Activated CD4-positive, alpha-beta T cell treated with anti-CD3 and anti-CD28 coated beads for 36 hours (primary cell): Measurements from ENCODE around the gene DONSON. TPM values are rescaled to one million over a fixed set of nuclear protein-coding genes. Genes with fewer than 3 reads are reported as not detected.
A peak's percentile ranks its signal among the peaks of the same experiment; 100 is the strongest.

Experiments
- ATAC-seq: fragments of 200-7000 bp; cut with Tn5 transposase; one replicate; pipeline ENCODE4 v1.10.0; 2021; ENCODE audit warnings: mild to moderate bottlenecking, moderate library complexity
- CTCF ChIA-PET: fragments of 350-600 bp; sonication (Branson Sonifier 250); formaldehyde crosslinking; loops from one replicate; lab custom pipeline; 2021; ENCODE audit warnings: antibody characterized with exemption; lab: Charles Lee
- POLR2A ChIA-PET: fragments of 350-600 bp; sonication (Branson Sonifier 250); formaldehyde crosslinking; loops from one replicate; lab custom pipeline; 2021; ENCODE audit warnings: antibody characterized with exemption, inconsistent platforms; lab: Charles Lee
- DNase-seq: peaks from one replicate; pipeline ENCODE4 v3.0.0-alpha.2; 2020
- H3K27ac Mint-ChIP-seq: one replicate; pipeline ENCODE4 v1.8.0; 2021; ENCODE audit warnings: mixed read lengths
- H3K27me3 Mint-ChIP-seq: one replicate; pipeline ENCODE4 v1.8.0; 2021; ENCODE audit warnings: mixed read lengths
- H3K36me3 Mint-ChIP-seq: one replicate; pipeline ENCODE4 v1.8.0; 2021; ENCODE audit warnings: low read depth, mixed read lengths
- H3K4me1 Mint-ChIP-seq: one replicate; pipeline ENCODE4 v1.8.0; 2021; ENCODE audit warnings: mixed read lengths
- H3K4me3 Mint-ChIP-seq: one replicate; pipeline ENCODE4 v1.8.0; 2021; ENCODE audit warnings: mild to moderate bottlenecking, moderate library complexity, mixed read lengths
- H3K9me3 Mint-ChIP-seq: one replicate; pipeline ENCODE4 v1.8.0; 2021; ENCODE audit warnings: low read depth, mixed read lengths
- intact Hi-C, 2 experiments: fragments of 100-400 bp; cut with DNase I in 1 of 2; cut with micrococcal nuclease in 1 of 2; formaldehyde crosslinking; loops; one replicate each; pipeline versions ENCODE4 v1.14.2 to v1.15.1; 2022 to 2024; cut with DNase I, micrococcal nuclease
- total RNA-seq, 2 experiments: library from RNA; stranded (reverse); gene quantifications; one replicate each; pipeline ENCODE4 v1.2.3, GENCODE V29; 2021

Gene DONSON
- total RNA-seq, 2 experiments from 2014 or later: 39.5 to 41.8 TPM

DNA sequence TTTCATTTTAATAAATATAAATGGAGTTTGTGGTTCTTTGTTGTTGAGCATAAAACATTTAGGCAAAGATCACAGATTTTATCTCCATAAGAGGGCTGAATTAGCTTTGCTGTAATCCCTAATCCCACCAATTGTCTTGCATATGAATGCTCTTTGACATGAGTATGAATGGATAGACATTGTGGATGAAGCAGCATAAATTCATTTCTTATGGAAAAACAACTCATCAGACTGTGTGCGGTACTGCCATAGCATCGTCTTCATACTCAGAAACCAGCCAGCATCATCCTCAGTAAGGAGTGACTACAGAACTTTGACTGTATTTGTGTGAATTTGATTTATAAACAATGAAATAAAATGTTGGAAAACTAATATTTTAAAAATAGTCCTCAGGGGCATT lies 26.1 kb downstream of the DONSON start:
- Mint-ChIP-seq H3K4me3 (no peak overlapping the region), H3K27ac (no peak overlapping the region), H3K36me3 (peaks cover 45% of the 10 kb centered on the region), H3K4me1 (peaks cover 51% of the 10 kb centered on the region), H3K27me3 (no peaks in the 10 kb centered on the region), H3K9me3 (no peaks in the 10 kb centered on the region)
- no peak for DNase-seq
- POLR2A ChIA-PET: no interaction called here
- no peak for ATAC-seq
- intact Hi-C loops: no loop called here
- CTCF ChIA-PET: interaction anchor here (1.4 kb wide), 1 partner anchor 10 kb away, joined by 4 read pairs; no protein-coding TSS in a partner anchor

DNA sequence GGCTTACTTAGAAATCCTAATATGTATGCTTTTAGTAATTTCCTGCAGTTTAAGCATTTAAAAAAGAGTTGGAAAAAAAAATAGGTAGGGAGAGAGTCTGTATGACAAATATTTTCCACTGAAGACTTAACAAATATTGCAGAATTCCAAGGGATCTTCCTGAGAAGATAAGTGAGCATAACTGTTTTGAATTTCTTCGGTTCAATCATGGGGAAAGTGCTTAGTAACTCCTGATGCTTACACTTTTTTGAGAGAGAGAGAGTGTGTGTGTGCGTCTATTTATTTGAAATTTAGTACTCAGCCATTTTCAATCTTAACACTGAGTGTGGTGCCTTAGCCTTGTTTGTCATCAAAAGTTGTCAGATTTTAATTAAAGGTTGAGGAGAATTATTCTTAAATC lies 27.1 kb downstream of the DONSON start:
- intact Hi-C loops: no loop called here
- no peak overlapping the region for H3K4me3 Mint-ChIP-seq
- CTCF ChIA-PET: interaction anchor here (1.3 to 1.4 kb wide), 2 partner anchors 11 to 13 kb away, joined by 3 to 4 read pairs; no protein-coding TSS in a partner anchor
- peak overlapping the region; percentile 61 for H3K27ac Mint-ChIP-seq
- H3K36me3 Mint-ChIP-seq: peaks cover 55% of the 10 kb centered on the region
- DNase-seq (no peak), ATAC-seq (no peak)
- H3K4me1 Mint-ChIP-seq: peaks cover 55% of the 10 kb centered on the region
- POLR2A ChIA-PET: no interaction called here
- H3K27me3 Mint-ChIP-seq: no peaks in the 10 kb centered on the region
- no peaks in the 10 kb centered on the region for H3K9me3 Mint-ChIP-seq

DNA sequence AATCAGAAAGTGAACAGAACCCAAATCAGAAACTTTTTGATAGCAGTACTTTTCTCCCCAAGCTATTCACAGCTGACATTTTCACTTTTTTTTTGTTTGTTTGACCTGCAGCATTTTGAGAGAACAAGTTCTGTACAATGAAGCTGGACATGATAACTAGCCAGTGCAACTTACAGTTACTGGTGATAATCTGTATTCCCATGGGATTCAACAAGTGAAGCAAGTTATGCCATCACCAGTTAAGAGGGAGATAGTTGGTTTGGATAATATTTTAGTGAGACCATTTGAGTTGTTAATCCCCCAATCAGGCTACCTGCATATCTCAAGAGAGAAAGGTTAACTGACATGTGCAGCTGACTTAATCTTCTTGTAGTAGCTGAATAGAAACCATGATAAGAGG lies 27.5 kb downstream of the DONSON start:
- peaks cover 58% of the 10 kb centered on the region for H3K36me3 Mint-ChIP-seq
- H3K27ac Mint-ChIP-seq: peak overlapping the region; percentile 61
- ATAC-seq (no peak), DNase-seq (no peak)
- no peaks in the 10 kb centered on the region for H3K9me3 Mint-ChIP-seq
- CTCF ChIA-PET: interaction anchor here (1.3 to 1.4 kb wide), 2 partner anchors 11 to 13 kb away, joined by 3 to 4 read pairs; no protein-coding TSS in a partner anchor
- H3K27me3 Mint-ChIP-seq: no peaks in the 10 kb centered on the region
- no peak overlapping the region for H3K4me3 Mint-ChIP-seq
- intact Hi-C loops: no loop called here
- peaks cover 55% of the 10 kb centered on the region for H3K4me1 Mint-ChIP-seq
- POLR2A ChIA-PET: no interaction called here

DNA sequence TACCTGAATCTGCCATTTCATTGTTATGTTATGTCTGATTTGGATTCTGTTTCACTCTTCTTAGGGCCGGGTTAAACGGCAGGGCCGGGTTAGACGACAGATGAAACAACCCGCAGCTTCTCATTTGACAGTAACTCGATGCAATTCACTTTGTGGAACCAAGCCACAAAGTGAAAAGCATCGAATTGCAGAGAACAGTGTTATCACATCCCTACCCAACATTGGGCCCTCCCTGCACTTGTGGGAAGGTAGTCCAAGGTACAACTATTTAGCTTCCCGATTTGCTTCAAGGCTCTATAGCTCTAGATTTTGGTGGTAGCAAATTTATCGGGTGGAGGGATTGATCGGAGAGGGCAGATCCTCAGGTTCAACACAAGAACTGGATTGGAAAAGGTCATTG lies 28.7 kb downstream of the DONSON start:
- H3K27ac Mint-ChIP-seq: no peak overlapping the region
- H3K4me3 Mint-ChIP-seq: no peak overlapping the region
- peaks cover 61% of the 10 kb centered on the region for H3K4me1 Mint-ChIP-seq
- no peaks in the 10 kb centered on the region for H3K27me3 Mint-ChIP-seq
- POLR2A ChIA-PET: no interaction called here
- CTCF ChIA-PET: interaction anchor here (0.8 kb wide), 1 partner anchor 17 kb away, joined by 3 read pairs; the partner anchor contains the start of gene SON
- peaks cover 67% of the 10 kb centered on the region for H3K36me3 Mint-ChIP-seq
- DNase-seq (no peak), ATAC-seq (no peak)
- no peaks in the 10 kb centered on the region for H3K9me3 Mint-ChIP-seq
- intact Hi-C loops: no loop called here

DNA sequence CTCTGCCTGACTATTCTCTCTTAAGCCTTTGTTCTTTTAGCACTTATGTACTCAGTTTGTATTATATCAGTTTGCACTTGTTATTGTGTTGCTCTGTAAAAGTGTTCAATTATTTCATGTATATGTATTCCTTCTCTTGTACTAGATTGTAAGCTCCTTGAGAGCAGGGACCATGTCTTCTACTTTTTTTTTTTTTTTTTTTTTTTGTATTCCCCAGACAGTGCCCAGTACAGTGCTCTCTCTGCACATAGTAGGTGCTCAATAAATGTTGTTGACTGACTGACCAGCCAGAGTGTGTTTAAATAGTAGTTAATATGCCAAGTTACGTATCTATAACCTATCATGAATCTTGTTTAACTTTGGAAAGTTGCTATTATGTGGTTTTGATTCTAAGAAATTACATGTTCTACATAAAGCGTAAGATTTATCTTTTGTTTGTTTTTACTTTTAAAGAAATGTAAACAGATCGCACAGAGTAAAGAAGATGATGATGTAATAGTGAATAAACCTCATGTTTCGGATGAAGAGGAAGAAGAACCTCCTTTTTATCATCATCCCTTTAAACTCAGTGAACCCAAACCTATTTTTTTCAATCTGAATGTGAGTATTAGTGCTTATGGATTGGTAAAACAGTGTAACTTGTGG lies 29.6 kb downstream of the DONSON start:
- H3K36me3 Mint-ChIP-seq: peaks cover 76% of the 10 kb centered on the region
- H3K27me3 Mint-ChIP-seq: no peaks in the 10 kb centered on the region
- ChIA-PET POLR2A (interaction anchor here (0.6 kb wide), 1 partner anchor 80 kb away, joined by 3 read pairs; no protein-coding TSS in a partner anchor), CTCF (interaction anchor here (0.6 to 2.0 kb wide), 4 partner anchors 9 to 29 kb away, joined by 3 to 6 read pairs (median 4); partner anchors contain the start of genes DONSON, GART and SON)
- H3K4me1 Mint-ChIP-seq: peaks cover 68% of the 10 kb centered on the region
- ATAC-seq (no peak), DNase-seq (no peak)
- intact Hi-C loops: no loop called here
- H3K9me3 Mint-ChIP-seq: no peaks in the 10 kb centered on the region
- H3K27ac Mint-ChIP-seq: peak overlapping the region; percentile 17
- H3K4me3 Mint-ChIP-seq: no peak overlapping the region

DNA sequence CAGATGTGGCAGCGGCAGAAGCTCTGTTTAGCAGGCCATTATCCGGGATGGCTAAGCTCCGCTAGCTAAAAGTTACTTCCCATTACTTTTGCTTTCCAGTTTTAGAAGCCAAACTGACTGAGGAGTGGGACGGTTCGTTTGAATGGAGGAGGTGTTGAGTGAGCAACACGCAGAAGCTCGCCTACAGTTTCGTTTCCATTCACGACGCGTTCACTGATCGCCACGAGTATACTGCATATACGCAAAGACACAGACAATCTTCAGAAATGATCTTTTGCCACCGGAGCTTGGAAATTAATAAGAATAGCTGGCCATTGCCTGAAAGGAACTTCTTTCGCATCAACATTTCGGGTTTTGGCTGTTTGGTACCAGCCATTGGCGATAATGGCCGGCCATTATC lies 31.0 kb downstream of the DONSON start:
- no peak overlapping the region for H3K4me3 Mint-ChIP-seq
- POLR2A ChIA-PET: interaction anchor here (0.6 to 1.4 kb wide), 4 partner anchors 9 to 105 kb away, joined by 3 to 6 read pairs (median 4); partner anchors contain the start of gene SON
- intact Hi-C loops: no loop called here
- no peak overlapping the region for H3K27ac Mint-ChIP-seq
- peaks cover 83% of the 10 kb centered on the region for H3K36me3 Mint-ChIP-seq
- H3K9me3 Mint-ChIP-seq: no peaks in the 10 kb centered on the region
- no peak for ATAC-seq
- CTCF ChIA-PET: interaction anchor here (1.1 to 2.0 kb wide), 5 partner anchors 8 to 49 kb away, joined by 3 to 16 read pairs (median 5); partner anchors contain the start of gene DONSON
- peaks cover 70% of the 10 kb centered on the region for H3K4me1 Mint-ChIP-seq
- no peak for DNase-seq
- no peaks in the 10 kb centered on the region for H3K27me3 Mint-ChIP-seq

DNA sequence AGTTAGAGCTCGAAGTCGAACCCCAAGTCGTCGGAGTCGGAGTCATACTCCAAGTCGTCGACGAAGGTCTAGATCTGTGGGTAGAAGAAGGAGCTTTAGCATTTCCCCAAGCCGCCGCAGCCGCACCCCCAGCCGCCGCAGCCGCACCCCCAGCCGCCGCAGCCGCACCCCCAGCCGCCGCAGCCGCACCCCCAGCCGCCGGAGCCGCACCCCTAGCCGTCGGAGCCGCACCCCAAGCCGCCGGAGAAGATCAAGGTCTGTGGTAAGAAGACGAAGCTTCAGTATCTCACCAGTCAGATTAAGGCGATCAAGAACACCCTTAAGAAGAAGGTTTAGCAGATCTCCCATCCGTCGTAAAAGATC lies 33.5 kb downstream of the DONSON start:
- no peak for ATAC-seq
- no peaks in the 10 kb centered on the region for H3K9me3 Mint-ChIP-seq
- H3K36me3 Mint-ChIP-seq: peaks cover 84% of the 10 kb centered on the region
- no peak overlapping the region for H3K27ac Mint-ChIP-seq
- intact Hi-C loops: no loop called here
- ChIA-PET POLR2A (interaction anchor here (1.3 to 1.7 kb wide), 2 partner anchors 9 to 10 kb away, joined by 6 to 8 read pairs; no protein-coding TSS in a partner anchor), CTCF (interaction anchor here (1.0 to 2.1 kb wide), 5 partner anchors 11 to 31 kb away, joined by 3 to 6 read pairs (median 3); no protein-coding TSS in a partner anchor)
- no peak for DNase-seq
- peaks cover 59% of the 10 kb centered on the region for H3K4me1 Mint-ChIP-seq
- no peaks in the 10 kb centered on the region for H3K27me3 Mint-ChIP-seq
- H3K4me3 Mint-ChIP-seq: peak overlapping the region; percentile 2

DNA sequence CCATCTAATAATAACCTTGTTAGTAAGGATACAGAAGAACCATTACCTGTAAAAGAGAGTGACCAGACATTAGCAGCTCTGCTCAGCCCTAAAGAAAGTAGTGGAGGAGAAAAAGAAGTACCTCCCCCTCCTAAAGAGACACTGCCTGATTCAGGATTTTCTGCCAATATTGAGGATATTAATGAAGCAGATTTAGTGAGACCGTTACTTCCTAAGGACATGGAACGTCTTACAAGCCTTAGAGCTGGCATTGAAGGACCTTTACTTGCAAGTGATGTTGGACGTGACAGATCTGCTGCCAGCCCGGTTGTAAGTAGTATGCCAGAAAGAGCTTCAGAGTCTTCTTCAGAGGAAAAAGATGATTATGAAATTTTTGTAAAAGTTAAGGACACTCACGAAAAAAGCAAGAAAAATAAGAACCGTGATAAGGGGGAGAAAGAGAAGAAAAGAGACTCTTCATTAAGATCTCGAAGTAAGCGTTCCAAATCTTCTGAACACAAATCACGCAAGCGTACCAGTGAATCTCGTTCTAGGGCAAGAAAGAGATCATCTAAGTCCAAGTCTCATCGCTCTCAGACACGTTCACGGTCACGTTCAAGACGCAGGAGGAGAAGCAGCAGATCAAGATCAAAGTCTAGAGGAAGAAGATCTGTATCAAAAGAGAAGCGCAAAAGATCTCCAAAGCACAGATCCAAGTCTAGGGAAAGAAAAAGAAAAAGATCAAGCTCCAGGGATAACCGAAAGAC lies 34.1 kb downstream of the DONSON start:
- Mint-ChIP-seq H3K4me3 (peak overlapping the region; percentile 2), H3K36me3 (peaks cover 84% of the 10 kb centered on the region), H3K27ac (peak overlapping the region; percentile 2), H3K27me3 (no peaks in the 10 kb centered on the region), H3K9me3 (no peaks in the 10 kb centered on the region), H3K4me1 (peaks cover 54% of the 10 kb centered on the region)
- ChIA-PET CTCF (interaction anchor here (1.0 to 2.1 kb wide), 5 partner anchors 10 to 32 kb away, joined by 3 to 6 read pairs (median 3); no protein-coding TSS in a partner anchor), POLR2A (interaction anchor here (1.3 to 1.7 kb wide), 2 partner anchors 10 kb away, joined by 6 to 8 read pairs; no protein-coding TSS in a partner anchor)
- intact Hi-C loops: no loop called here
- ATAC-seq: no peak
- DNase-seq: no peak

DNA sequence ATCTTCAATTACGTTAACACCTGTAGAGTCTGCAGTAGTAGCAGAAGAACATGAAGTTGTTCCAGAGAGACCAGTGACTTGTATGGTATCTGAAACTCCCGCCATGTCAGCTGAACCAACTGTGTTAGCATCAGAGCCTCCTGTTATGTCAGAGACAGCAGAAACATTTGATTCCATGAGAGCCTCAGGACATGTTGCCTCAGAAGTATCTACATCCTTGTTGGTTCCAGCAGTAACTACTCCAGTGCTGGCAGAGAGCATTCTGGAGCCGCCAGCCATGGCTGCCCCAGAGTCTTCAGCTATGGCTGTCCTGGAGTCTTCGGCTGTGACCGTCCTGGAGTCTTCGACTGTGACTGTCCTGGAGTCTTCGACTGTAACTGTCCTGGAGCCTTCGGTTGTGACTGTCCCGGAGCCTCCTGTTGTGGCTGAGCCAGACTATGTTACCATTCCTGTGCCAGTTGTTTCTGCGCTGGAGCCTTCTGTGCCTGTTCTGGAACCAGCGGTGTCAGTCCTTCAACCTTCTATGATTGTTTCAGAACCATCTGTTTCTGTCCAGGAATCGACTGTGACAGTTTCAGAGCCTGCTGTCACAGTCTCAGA lies 35.4 kb downstream of the DONSON start:
- no peak overlapping the region for H3K4me3 Mint-ChIP-seq
- intact Hi-C loops: loop anchor here in 1 of 2 experiments (2.0 kb wide), 1 partner anchor 14 kb away; no protein-coding TSS in a partner anchor

DNA sequence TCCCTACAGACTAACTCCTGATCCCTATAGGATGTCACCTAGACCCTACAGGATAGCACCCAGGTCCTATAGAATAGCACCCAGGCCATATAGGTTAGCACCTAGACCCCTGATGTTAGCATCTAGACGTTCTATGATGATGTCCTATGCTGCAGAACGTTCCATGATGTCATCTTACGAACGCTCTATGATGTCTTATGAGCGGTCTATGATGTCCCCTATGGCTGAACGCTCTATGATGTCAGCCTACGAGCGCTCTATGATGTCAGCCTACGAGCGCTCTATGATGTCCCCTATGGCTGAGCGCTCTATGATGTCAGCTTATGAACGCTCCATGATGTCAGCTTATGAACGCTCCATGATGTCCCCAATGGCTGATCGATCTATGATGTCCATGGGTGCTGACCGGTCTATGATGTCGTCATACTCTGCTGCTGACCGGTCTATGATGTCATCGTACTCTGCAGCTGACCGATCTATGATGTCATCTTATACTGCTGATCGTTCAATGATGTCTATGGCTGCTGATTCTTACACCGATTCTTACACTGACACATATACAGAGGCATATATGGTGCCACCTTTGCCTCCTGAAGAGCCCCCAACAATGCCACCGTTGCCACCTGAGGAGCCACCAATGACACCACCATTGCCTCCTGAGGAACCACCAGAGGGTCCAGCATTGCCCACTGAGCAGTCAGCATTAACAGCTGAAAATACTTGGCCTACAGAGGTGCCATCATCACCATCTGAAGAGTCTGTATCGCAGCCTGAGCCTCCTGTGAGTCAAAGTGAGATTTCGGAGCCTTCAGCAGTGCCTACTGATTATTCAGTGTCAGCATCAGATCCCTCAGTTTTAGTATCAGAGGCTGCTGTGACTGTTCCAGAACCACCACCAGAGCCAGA lies 36.1 kb downstream of the DONSON start:
- ChIA-PET POLR2A (no interaction called here), CTCF (interaction anchor here (0.6 kb wide), 1 partner anchor 37 kb away, joined by 3 read pairs; no protein-coding TSS in a partner anchor)
- ATAC-seq (peak; percentile 51), DNase-seq (no peak)
- no peaks in the 10 kb centered on the region for H3K27me3 Mint-ChIP-seq
- intact Hi-C loops: loop anchor here in 1 of 2 experiments (2.0 kb wide), 1 partner anchor 14 kb away; no protein-coding TSS in a partner anchor
- H3K27ac Mint-ChIP-seq: peak overlapping the region; percentile 60
- H3K9me3 Mint-ChIP-seq: no peaks in the 10 kb centered on the region
- peaks cover 80% of the 10 kb centered on the region for H3K36me3 Mint-ChIP-seq
- H3K4me1 Mint-ChIP-seq: peaks cover 54% of the 10 kb centered on the region
- no peak overlapping the region for H3K4me3 Mint-ChIP-seq

More for the DNA sequence above, 35.4 kb downstream of the DONSON start:
- Mint-ChIP-seq H3K4me1 (peaks cover 56% of the 10 kb centered on the region), H3K27ac (peak overlapping the region; percentile 42), H3K36me3 (peaks cover 84% of the 10 kb centered on the region), H3K27me3 (no peaks in the 10 kb centered on the region), H3K9me3 (no peaks in the 10 kb centered on the region)
- ATAC-seq: no peak
- POLR2A ChIA-PET: no interaction called here
- CTCF ChIA-PET: no interaction called here
- DNase-seq: no peak
